Cardiac septum (tissue), 1 donor: Measurements from ENCODE around the gene CREG2. TPM values are rescaled to one million over a fixed set of nuclear protein-coding genes. Genes with fewer than 3 reads are reported as not detected.

Experiments
- DNase-seq: peaks from one replicate; pipeline ENCODE4 v3.0.0-alpha.2; 2020; ENCODE audit warnings: low spot score
- intact Hi-C: fragments of 100-400 bp; cut with DNase I; formaldehyde crosslinking; loops from one replicate; pipeline ENCODE4 v1.14.0; 2022
- microRNA-seq: library from miRNA; unstranded; fragments of <30 nt; microRNA quantifications from one replicate; pipeline ENCODE4 v1.2.0, GENCODE V29; 2020
- total RNA-seq: library from RNA; stranded (reverse); fragmentation: NEBNext Ultra II Directional; extraction: Animal tissue kit (Norgen Biotek cat#: 25700); gene quantifications from one replicate; pipeline ENCODE4 v1.2.1, GENCODE V29; 2021
- donor health status: DM: no; HTN: no; CAD: no.

CREG2 gene
- total RNA-seq, 1 donor from 2014 or later: 0.81 TPM

GRCh38 chr2:101297383-101297782 lies 89.9 kb downstream of the CREG2 start:
- no peak for DNase-seq
- intact Hi-C loops: no loop called here

- no peak for DNase-seq
- intact Hi-C loops: no loop called here
Observed at GRCh38 chr2:101296371-101296770, 90.9 kb downstream of the CREG2 start.

GRCh38 chr2:101295895-101296294 lies 91.4 kb downstream of the CREG2 start:
- no peak for DNase-seq
- intact Hi-C loops: no loop called here

Small RNAs within 50 kb of the gene (microRNA-seq; reads per million reads assigned to microRNA genes)
- gene MIR5696: not detected

Other genes starting within 250 kb of the CREG2 start
- gene TBC1D8, start 236.1 kb downstream of the CREG2 start, total RNA-seq: 52.3 TPM
- 46.2 TPM for gene CNOT11, start 134.6 kb downstream of the CREG2 start, total RNA-seq
- 22.1 TPM for gene RNF149, start 78.8 kb downstream of the CREG2 start, total RNA-seq
- not detected for gene RFX8, start 87.6 kb upstream of the CREG2 start, total RNA-seq